ENCODE measurements around the gene ATN1.
A peak's percentile ranks its signal among the peaks of the same experiment; 100 is the strongest.

The ATN1 gene

DNA sequence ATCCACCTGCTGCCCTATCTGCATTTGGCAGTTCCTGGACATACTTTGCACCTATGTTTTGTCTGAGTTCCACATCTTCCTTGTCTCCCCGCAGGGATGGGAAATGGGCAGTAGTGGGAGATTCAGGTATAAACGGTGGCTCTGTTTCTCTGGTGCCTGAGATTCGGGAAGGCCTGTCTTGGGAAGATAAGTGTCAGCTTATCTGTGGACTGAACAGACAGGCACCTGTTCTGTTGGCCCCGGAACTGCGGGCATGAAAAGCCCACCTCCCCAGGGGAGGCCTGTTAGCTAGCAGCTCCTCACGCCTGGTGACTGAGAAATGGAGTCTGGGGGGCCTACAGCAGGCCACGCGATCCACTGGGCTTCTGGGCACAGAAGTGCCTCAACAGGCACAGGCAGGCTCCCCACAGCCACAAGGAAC lies 36.9 kb downstream of the ATN1 start:
- Histone ChIP-seq H3K9ac (no peak overlapping the region), H3K4me1 (ENCODE audit: low read depth, poor library complexity, severe bottlenecking) (peaks cover 18% of the 10 kb centered on the region), H3K27ac (peak overlapping the region; percentile 43; the same call in 1 of the 2 replicates), H3K36me3 (ENCODE audit: insufficient read depth) (peaks cover 8% of the 10 kb centered on the region; the same call in 1 of the 2 replicates), H3K4me2 (no peak overlapping the region), H4K20me1 (ENCODE audit: insufficient read depth) (no peaks in the 10 kb centered on the region), H2AFZ (ENCODE audit: low read depth) (no peak overlapping the region), H3K79me2 (ENCODE audit: insufficient read depth, low read depth) (peaks cover 13% of the 10 kb centered on the region), H3K27me3 (ENCODE audit: insufficient read depth, low read depth) (no peaks in the 10 kb centered on the region), H3K4me3 (IDR thresholded peaks at IDR 0.05; ENCODE audit: insufficient read depth, low read depth, low read length) (no peak overlapping the region)
- TF ChIP-seq, protein P1, sequence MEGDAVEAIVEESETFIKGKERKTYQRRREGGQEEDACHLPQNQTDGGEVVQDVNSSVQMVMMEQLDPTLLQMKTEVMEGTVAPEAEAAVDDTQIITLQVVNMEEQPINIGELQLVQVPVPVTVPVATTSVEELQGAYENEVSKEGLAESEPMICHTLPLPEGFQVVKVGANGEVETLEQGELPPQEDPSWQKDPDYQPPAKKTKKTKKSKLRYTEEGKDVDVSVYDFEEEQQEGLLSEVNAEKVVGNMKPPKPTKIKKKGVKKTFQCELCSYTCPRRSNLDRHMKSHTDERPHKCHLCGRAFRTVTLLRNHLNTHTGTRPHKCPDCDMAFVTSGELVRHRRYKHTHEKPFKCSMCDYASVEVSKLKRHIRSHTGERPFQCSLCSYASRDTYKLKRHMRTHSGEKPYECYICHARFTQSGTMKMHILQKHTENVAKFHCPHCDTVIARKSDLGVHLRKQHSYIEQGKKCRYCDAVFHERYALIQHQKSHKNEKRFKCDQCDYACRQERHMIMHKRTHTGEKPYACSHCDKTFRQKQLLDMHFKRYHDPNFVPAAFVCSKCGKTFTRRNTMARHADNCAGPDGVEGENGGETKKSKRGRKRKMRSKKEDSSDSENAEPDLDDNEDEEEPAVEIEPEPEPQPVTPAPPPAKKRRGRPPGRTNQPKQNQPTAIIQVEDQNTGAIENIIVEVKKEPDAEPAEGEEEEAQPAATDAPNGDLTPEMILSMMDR (conservative IDR thresholded peaks at IDR 0.05; ENCODE audit: low read depth, low read length): no peak

DNA sequence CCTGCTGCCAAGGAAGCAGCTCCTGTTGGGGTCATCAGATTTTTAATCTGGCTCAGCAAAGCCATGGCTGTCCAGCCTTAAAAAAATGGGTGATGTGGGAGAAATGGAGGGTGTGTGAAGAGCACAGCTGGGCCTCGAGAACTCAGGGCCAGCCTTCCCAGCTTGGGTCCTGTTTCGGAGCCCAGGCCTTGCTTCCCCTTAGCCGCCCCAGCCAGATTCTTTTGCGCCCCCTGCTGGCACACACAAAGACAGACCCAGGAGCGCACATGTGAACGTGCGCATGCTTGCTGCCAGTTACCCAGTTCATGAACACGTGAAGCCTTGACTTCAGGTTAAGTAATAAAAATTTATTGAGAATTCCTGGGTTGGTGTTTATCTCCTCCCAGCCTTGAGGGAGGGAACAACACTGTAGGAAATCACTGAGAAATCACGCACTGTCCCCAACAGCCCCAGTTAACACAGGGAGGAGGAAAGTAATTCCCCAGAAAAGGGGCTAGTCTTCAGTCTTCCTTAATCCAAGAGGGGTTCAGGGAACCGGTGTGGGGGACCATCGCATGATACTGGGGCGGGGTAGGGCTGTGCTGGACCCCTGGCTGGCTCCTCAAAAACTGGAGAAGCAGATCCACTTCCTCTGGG lies 37.4 kb downstream of the ATN1 start:
- peaks cover 8% of the 10 kb centered on the region; the same call in 1 of the 2 replicates for H3K36me3 ChIP-seq (ENCODE audit: insufficient read depth)
- H4K20me1 ChIP-seq (ENCODE audit: insufficient read depth): no peaks in the 10 kb centered on the region
- H2AFZ ChIP-seq (ENCODE audit: low read depth): no peak overlapping the region
- peak overlapping the region; percentile 43; the same call in 1 of the 2 replicates for H3K27ac ChIP-seq
- no peaks in the 10 kb centered on the region for H3K27me3 ChIP-seq (ENCODE audit: insufficient read depth, low read depth)
- no peak overlapping the region for H3K4me3 ChIP-seq (IDR thresholded peaks at IDR 0.05; ENCODE audit: insufficient read depth, low read depth, low read length)
- peaks cover 18% of the 10 kb centered on the region for H3K79me2 ChIP-seq (ENCODE audit: insufficient read depth, low read depth)
- TF ChIP-seq, protein P1 (conservative IDR thresholded peaks at IDR 0.05; ENCODE audit: low read depth, low read length): peak; percentile 81
- H3K9ac ChIP-seq: no peak overlapping the region; the same call in 1 of the 2 replicates
- peaks cover 18% of the 10 kb centered on the region for H3K4me1 ChIP-seq (ENCODE audit: low read depth, poor library complexity, severe bottlenecking)
- no peak overlapping the region for H3K4me2 ChIP-seq

DNA sequence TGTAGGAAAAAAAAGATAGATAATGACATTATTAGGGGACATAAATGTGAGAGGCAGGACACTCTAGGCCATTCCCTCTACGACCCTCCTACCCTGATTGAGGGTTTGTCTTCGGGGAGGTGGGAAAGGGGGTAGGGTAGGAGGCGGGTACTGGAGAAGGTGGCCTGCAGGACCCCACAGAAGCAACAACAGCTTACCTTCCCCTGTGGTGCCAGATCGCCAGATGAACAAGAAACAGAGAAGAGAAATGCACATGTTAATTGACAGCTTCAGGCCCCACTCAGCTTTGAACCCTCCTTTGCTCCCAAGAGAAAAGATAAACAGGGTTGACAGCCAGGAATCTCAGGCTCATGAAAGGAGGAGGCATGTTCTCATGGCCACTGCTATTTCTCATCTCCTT lies 38.0 kb downstream of the ATN1 start:
- H3K4me1 ChIP-seq (ENCODE audit: low read depth, poor library complexity, severe bottlenecking): peaks cover 18% of the 10 kb centered on the region
- no peak overlapping the region; the same call in 1 of the 2 replicates for H3K9ac ChIP-seq
- no peaks in the 10 kb centered on the region for H4K20me1 ChIP-seq (ENCODE audit: insufficient read depth)
- TF ChIP-seq, protein P1 (conservative IDR thresholded peaks at IDR 0.05; ENCODE audit: low read depth, low read length): no peak
- peaks cover 24% of the 10 kb centered on the region for H3K79me2 ChIP-seq (ENCODE audit: insufficient read depth, low read depth)
- peak overlapping the region; percentile 43; the same call in 1 of the 2 replicates for H3K27ac ChIP-seq
- H3K36me3 ChIP-seq (ENCODE audit: insufficient read depth): peaks cover 8% of the 10 kb centered on the region; the same call in 1 of the 2 replicates
- no peaks in the 10 kb centered on the region for H3K27me3 ChIP-seq (ENCODE audit: insufficient read depth, low read depth)
- no peak overlapping the region for H3K4me3 ChIP-seq (IDR thresholded peaks at IDR 0.05; ENCODE audit: insufficient read depth, low read depth, low read length)
- H3K4me2 ChIP-seq: no peak overlapping the region
- H2AFZ ChIP-seq (ENCODE audit: low read depth): no peak overlapping the region

DNA sequence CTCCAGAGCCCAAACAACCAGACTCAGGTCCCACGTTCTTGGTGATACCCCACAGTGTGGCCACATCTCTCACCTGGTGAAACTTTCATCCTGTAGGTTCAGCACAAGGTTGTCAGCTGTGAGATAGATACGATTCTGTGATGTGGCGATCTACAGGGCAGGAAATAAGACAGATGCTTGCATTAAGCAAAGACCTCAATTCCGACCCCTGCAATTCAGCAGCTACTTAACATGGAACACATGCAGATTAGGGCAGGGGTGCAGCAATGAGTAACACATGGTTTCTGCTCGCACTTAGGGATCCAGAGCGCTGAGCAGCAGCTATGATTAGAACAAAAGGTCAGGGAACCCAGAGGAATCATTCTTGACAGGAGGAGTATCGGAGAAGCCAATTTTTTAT lies 38.6 kb downstream of the ATN1 start:
- Histone ChIP-seq H3K27me3 (ENCODE audit: insufficient read depth, low read depth) (no peaks in the 10 kb centered on the region), H3K27ac (no peak overlapping the region), H3K79me2 (ENCODE audit: insufficient read depth, low read depth) (peaks cover 30% of the 10 kb centered on the region), H3K4me2 (no peak overlapping the region), H3K4me1 (ENCODE audit: low read depth, poor library complexity, severe bottlenecking) (peaks cover 18% of the 10 kb centered on the region), H3K4me3 (IDR thresholded peaks at IDR 0.05; ENCODE audit: insufficient read depth, low read depth, low read length) (no peak overlapping the region), H2AFZ (ENCODE audit: low read depth) (no peak overlapping the region), H3K9ac (no peak overlapping the region), H4K20me1 (ENCODE audit: insufficient read depth) (no peaks in the 10 kb centered on the region), H3K36me3 (ENCODE audit: insufficient read depth) (peaks cover 8% of the 10 kb centered on the region; the same call in 1 of the 2 replicates)
- TF ChIP-seq, protein P1 (conservative IDR thresholded peaks at IDR 0.05; ENCODE audit: low read depth, low read length): no peak

All from KMS-11 (cell line).